Left colon (tissue), 2 donors: ENCODE results near the gene ADGRL2. TPM values are rescaled to one million over a fixed set of nuclear protein-coding genes. Genes with fewer than 3 reads are reported as not detected.

Experiments used
- ATAC-seq: fragments of 200-7000 bp; cut with Tn5 transposase; one replicate; pipeline ENCODE4 v1.9.1; 2020; ENCODE audit warnings: mild to moderate bottlenecking, moderate library complexity
- DNase-seq, 2 donors: peaks; one replicate each; pipeline ENCODE4 v3.0.0-alpha.2; 2020
- intact Hi-C, 2 donors: fragments of 100-400 bp; cut with DNase I in 1 of 2; cut with micrococcal nuclease in 1 of 2; formaldehyde crosslinking; loops; one replicate each; pipeline versions ENCODE4 v1.11.2 to v1.14.0; 2022; cut with DNase I, micrococcal nuclease
- long read RNA-seq: library from polyadenylated mRNA; unstranded; transcript quantifications from one replicate; pipeline ENCODE4 v2.0.0, GENCODE V29; 2021
- total RNA-seq, 2 donors: library from RNA; stranded (reverse); fragmentation: NEBNext Ultra II Directional; extraction: Animal tissue kit (Norgen Biotek cat#: 25700); gene quantifications; one replicate each; pipeline ENCODE4 v1.2.1, GENCODE V29; 2021
- donor health status: DM: no; HTN: no; CAD: no.
- donor health status: DM: yes; HTN: yes; CAD: no.

ADGRL2 gene
- total RNA-seq: 1 to 10 TPM; 4.2 to 7.2 TPM
- long read RNA-seq, partial matches to known transcripts: 0 of 2 reads
- long read RNA-seq, other reads (novel, unspliced or antisense): 2 of 2 reads

GRCh38 chr1:81800695-81801650 is at the start of gene ADGRL2:
ADGRL2 (plus strand) TSS chr1:81800934; CDS start chr1:81836985, 36,051 bp downstream.
- peak; percentile 87 for ATAC-seq
- intact Hi-C loops: no loop called here
- DNase-seq: peak; percentile 46 to 69

GRCh38 chr1:81752840-81753239 is 47.9 kb upstream of the ADGRL2 start:
- ATAC-seq: no peak

DNA sequence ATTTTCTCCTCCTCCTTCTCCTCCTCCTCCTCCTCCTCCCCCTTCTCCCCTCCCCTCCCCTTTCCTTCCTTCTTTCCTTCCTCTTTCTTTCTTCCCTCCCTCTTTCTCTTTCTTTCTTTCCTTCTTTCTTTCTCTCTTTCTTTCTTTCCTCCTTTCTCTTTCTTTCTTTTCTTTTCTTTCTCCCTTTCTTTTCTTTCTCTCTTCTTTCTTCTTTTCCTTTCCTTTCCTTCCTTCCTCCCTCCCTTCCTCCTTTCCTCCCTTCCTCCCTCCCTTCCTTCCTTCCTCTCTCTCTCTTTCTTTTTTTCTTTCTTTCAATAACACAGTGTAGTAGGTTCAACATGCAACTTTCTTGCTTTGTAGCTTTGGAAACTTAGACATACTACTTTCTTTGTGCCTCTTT is 46.3 kb upstream of the ADGRL2 start:
- DNase-seq (no peak), ATAC-seq (no peak)
- intact Hi-C loops: no loop called here

More at GRCh38 chr1:81752840-81753239, 47.9 kb upstream of the ADGRL2 start:
- no peak for DNase-seq
- intact Hi-C loops: no loop called here

DNA sequence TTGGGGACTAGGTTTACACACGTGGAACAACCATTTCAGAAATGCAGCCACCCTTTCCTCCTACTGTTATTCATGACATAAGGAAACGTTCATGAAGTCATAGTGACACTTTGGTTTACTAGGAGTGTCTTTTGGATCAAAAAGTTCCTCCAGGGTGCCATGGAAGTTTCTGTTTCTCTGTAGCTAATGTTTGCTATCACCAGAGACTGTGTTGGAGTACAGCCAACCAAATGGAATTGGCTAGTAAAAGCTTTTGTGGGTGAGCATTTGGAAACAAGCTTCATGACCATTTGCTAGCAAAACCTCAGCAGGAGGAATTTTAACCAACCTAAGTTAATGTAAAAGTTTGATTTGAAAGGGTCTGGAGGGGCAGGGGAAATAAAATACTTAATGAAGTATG is 43.9 kb upstream of the ADGRL2 start:
- DNase-seq (no peak), ATAC-seq (no peak)
- intact Hi-C loops: no loop called here

- no peak for DNase-seq
- intact Hi-C loops: no loop called here
- ATAC-seq: no peak
Measured at GRCh38 chr1:81757398-81758020, 43.2 kb upstream of the ADGRL2 start.

DNA sequence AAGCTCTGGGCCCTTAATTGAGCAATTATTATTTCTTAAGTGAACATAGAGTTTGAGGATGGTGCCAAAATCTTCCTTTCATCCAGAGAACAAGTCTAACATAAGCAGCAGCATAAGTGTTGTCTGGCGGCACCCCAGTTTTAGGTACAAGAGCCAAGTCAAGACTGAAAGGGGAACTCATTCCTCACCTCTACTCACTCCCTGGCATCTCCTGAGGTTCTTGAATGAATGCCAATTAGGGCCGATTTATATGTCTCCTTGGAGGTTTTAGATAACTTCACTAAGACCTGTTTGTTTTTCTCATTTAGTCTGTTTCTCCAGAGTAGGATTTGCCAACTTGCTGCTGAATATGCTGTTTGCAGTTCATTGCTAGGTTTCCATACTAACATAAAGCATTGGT is 42.6 kb upstream of the ADGRL2 start:
- ATAC-seq: no peak
- DNase-seq: no peak
- intact Hi-C loops: no loop called here

GRCh38 chr1:81760477-81761097 is 40.1 kb upstream of the ADGRL2 start:
- ATAC-seq (no peak), DNase-seq (no peak)
- intact Hi-C loops: no loop called here

DNA sequence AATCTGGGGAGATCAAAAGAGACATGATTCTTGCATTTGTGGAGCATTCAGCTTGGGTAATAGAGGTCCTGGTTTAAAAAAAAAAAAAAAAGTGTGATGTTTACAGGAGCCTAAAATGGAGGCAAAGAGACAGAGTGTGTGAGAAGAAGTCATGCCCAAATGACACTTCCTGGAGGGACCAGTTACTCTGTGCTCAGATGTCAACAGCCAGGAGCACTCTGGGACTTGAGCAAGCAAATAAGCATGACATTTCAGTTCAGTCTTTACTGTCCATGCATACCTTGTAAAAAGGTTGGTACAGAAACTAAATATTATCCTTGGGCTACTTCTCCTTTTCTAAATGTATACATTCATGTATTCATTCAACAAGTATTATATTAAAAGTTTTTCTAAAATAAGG is 25.2 kb upstream of the ADGRL2 start:
- no peak for ATAC-seq
- no peak for DNase-seq
- intact Hi-C loops: no loop called here

DNA sequence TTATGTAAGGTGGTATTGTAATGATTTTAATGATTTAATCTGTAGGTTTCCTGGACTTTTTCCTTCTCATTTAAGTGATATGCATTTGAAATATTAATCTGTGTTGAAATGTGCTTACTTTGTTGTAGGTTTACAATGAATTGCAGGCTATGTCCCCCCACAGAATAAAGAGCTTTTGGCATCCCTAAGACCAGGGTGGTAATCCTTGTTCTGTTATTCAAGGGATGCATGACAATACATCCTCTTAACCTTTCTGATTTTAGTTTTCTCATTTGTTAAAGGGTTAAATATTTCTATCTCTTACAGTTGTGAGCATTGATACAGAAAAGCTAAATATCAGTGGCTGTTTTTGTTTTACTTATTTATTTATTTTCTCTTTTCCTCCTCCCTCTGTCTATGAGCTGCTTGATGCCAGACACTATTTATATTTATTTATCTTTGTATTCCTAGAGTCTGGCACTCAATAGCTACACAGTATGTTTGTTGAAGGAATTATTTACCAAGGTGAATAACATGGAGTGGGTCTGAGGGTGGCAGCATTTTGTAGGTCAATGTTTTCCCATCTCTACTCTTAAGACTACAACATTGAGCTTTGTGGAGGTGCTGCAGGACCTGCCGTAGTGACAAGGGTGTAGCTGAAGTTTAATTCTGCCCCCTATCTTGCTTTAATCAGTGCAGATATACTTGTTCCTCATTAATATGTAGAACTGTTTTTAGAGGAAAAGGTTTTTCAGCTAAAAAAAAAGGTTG is 19.9 kb upstream of the ADGRL2 start:
- DNase-seq (no peak), ATAC-seq (no peak)
- intact Hi-C loops: no loop called here

DNA sequence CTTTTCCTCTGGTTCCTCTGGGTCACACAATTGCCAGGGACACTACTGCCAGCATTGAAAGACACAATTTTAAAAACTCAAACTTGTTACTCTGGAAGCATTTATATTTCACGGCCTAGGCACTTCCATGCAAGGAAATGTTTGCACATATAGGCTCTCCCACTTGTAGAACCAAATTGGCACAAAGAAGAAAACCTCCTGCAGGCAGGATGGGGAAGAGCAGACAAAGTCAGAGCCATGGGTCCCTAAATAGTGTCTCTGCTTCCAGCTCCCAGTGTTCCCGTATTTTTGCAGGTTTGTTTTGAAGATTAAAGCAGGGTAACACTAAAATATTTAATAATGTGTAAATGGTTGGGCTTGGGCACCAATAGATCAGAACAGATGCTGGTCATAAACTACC is 19.0 kb upstream of the ADGRL2 start:
- DNase-seq (no peak), ATAC-seq (no peak)
- intact Hi-C loops: no loop called here

GRCh38 chr1:81792184-81792583 is 8.6 kb upstream of the ADGRL2 start:
- ATAC-seq: no peak
- DNase-seq: no peak
- intact Hi-C loops: no loop called here

- intact Hi-C loops: no loop called here
- ATAC-seq: no peak
Measured at GRCh38 chr1:81797701-81798100, 3.0 kb upstream of the ADGRL2 start.

GRCh38 chr1:81799939-81800694 is 617 bp upstream of the ADGRL2 start:
- ATAC-seq (no peak), DNase-seq (peak; percentile 18 to 30)
- intact Hi-C loops: no loop called here

More at GRCh38 chr1:81797701-81798100, 3.0 kb upstream of the ADGRL2 start:
- DNase-seq: no peak

DNA sequence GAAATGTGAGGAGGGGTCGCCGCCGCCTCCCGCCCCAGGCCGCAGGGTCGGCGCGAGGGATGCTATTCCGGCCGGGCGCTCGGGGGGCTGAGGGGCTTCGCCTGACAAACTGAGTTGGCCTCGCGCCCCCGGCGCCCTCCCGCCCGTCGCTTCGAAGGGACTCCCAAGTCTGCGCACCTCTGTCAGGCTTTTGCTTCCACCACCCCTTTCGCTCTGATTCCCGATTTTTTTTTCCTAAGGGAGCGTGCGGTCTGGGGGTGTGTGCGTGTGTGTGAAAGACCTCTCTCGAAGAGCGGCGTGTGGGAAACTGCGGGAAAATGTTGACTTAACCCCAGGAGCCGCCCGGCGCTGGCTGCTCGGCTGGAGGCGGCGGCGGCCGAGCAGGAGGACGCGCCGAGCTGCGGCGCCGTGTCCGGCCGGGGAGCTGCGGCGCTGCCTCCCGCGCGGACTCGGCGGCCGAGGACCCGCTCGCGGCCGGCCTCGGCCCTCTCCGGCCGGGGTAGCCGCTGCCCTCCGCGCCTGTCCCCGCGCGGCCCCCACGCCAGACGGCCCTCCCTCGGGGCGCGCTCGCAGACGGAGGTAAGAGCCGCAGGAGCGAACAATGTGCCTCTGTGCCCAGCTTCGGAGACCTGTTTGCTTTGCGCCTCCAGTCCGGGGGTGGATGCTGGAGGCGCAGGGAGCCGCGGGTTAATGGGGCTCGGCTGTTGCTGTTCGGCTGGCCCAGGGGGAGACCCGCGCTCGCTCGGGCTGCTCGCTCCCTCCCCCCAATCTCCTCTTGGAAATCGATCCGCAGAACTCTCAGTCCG is 1.1 kb downstream of the ADGRL2 start:
- intact Hi-C loops: no loop called here
- peak in 1 of 2 donors; percentile 19 for DNase-seq
- ATAC-seq: peak; percentile 58

DNA sequence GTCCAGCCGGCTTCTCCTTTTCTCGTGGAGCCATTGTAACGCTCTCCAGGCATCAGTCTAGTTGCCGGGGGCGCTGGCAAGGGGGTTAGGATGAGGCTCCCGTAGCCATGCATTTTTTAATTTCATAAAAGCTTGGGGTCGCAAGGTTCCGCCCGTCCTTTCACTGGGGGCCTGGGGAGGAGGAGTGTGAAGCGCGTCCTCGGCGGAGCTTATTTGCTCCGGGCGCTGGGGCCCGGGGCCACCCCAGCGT is 1.6 kb downstream of the ADGRL2 start:
- ATAC-seq (no peak), DNase-seq (no peak)
- intact Hi-C loops: no loop called here

DNA sequence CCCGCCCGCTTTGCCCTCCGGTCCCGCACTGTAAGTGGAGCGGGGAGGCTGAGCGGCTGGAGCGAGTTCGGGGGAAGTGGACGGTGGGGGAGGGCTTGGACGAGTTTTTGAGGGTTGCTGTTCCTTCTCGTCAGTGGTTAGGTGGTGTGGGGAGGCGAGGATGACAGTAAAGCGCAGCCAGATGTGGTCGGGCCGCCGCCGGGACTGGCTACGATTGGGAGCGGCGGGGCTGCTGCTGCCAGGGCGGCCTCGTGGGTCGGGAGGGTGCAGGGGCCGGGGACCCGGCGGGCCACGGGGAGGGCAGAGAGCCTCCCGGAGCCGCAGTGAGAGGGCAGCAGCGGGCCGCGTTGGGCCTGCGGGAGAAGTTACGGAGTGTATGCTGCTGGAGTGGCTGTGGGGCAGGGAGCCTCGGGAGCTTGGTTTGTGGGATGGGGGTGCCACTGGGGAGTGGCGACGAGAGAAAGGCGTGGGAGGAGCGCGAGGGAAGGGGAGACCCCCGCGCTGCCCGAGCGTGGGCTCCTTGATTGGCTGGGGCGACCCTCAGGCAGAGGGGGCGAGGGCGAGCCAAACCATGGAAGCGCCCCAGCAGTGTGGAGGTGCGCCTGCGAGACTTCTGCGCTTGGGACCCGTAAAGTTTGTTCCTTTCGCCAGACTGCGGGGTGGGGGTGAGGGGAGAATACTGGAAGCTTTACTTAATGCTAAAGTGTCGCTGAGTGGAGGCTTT is 2.1 kb downstream of the ADGRL2 start:
- intact Hi-C loops: no loop called here
- DNase-seq (peak; percentile 40), ATAC-seq (peak; percentile 74)

DNA sequence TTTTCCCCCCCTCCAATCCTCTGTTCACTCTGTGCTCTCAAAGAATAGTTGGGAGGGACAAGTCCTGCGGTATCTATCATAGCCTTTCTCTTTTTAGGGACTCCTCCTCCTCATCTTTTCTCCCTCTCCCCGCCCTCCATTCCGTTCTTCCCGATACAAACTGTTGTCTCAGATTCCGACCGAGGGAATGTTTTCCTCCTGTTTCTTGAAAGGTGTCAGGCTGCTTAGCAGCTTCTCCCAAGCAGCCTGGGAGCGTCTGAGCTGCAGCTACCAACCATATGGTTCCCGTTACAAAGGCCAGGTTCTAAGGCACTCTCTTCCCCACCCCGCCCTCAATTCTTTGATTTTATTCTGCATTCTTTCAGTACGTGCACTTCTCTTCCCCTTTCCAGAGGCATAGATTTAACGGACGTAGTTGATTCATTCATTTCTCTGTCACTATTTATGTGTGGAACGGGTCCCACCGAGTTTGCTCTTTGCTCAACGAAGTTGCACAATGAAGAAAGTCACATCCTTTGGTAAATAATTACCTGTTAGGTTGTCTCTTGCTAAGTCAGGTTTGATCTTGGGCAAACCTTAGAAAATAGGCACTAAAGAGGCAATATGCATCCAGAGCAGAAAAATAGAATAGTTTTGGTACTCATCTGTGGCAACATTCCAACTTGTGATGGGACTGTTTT is 2.8 kb downstream of the ADGRL2 start:
- DNase-seq (no peak), ATAC-seq (no peak)
- intact Hi-C loops: no loop called here
